Right renal pelvis (tissue), 4 donors: Measurements from ENCODE around the gene SMAD3. TPM values are rescaled to one million over a fixed set of nuclear protein-coding genes. Genes with fewer than 3 reads are reported as not detected.

ENCODE experiments used
- DNase-seq, 4 donors: peaks; one replicate each; pipeline ENCODE4 v3.0.0-alpha.2; 2013; ENCODE audit warnings: low read depth in 4 of 4, low spot score in 3 of 4, missing footprints in 1 of 4
- polyA plus RNA-seq, 4 donors: library from polyadenylated mRNA; unstranded; fragments of 120-200 nt; gene quantifications; one replicate each; pipeline ENCODE4 v1.2.1, GENCODE V29; 2013; ENCODE audit not compliant: insufficient read length in 4 of 4

SMAD3 gene
- polyA plus RNA-seq, 4 donors, result 47.5 to 53.1 (median 50.2) TPM

DNA sequence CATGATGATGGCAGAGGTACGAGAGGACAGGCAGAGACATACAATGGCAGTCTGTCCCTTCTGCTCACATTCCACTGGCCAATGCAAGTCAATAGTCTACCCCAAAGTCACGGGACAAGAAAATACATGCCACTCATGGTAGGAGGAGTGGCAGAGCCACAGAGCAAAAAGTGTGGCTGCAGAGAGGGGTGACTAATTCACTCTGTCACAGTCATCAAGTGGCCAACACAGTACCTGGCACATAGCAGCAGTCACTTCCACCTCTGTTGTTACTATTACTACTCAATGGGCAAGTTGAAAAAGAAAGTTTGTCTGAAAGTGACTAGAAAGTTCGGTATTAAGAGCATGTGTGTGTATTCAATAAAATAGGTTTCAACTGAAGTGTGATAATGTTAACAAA, 91.4 kb downstream of the SMAD3 start:
- no peak for DNase-seq

- DNase-seq, result no peak
These were observed 92.3 kb downstream of the SMAD3 start for GRCh38 chr15:67157521-67158252.

GRCh38 chr15:67158367-67158766, 93.0 kb downstream of the SMAD3 start:
- DNase-seq, result no peak

DNA sequence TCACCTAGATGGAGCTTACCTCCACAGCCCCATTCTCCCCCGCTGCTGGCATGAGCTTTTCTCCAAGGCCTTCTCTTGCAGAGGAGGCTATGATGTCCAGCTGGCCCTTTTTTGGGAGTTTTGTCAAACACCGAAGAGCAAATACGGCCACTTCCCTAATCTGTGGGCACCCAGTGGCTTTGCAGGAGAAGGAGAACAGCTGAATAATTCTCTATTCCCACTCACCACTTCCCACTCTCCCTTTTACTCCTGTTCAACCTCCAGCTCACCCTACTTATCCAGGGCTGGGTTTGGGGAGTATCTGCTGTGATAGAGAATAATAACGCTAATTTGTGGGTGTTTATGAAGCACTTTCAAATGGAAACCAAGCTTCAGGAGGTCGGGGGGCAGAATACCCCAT, 96.0 kb downstream of the SMAD3 start:
- DNase-seq, result no peak

DNA sequence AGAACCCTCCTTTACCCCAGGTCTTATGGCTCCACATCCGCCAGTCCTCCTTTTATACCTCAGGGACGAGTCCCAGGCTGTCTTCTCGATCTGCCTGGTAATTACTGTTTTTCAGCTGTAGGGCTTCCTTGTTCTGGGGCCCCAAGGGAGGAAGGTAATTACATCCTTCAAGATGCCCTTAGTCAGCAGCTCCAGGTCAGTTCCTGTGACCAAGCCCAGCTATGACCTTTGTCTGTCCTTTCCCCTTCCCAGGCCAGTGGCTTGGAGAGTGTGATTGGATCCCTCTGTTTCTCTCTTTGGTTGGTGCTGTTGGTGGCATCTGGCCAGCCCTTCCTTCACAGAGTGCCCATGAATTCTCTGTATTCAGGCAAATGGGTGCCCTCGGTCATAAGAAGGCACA, 96.5 kb downstream of the SMAD3 start:
- DNase-seq, result no peak

- no peak for DNase-seq
These were observed 97.8 kb downstream of the SMAD3 start for GRCh38 chr15:67163180-67163579.

GRCh38 chr15:67164401-67164791, 99.0 kb downstream of the SMAD3 start:
- no peak for DNase-seq

DNA sequence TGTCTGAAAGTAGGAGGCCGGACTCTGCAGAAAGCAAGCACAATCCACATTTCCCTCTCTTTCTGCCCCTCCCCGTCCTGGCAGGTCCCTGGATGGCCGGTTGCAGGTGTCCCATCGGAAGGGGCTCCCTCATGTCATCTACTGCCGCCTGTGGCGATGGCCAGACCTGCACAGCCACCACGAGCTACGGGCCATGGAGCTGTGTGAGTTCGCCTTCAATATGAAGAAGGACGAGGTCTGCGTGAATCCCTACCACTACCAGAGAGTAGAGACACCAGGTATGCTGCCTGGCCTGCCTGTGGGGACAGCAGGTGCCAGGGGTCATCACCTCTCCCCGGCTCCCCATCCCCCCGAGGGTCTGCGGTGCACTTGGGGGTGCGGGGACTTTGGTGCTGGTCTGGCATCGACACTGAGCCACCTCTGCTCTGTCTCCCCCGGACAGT, 99.4 kb downstream of the SMAD3 start:
- DNase-seq, result no peak

- DNase-seq, result no peak
These were observed 100.2 kb downstream of the SMAD3 start for GRCh38 chr15:67165254-67166253.

GRCh38 chr15:67166280-67167009, 101.0 kb downstream of the SMAD3 start:
- no peak for DNase-seq

GRCh38 chr15:67167091-67167490, 101.7 kb downstream of the SMAD3 start:
- DNase-seq, result no peak

DNA sequence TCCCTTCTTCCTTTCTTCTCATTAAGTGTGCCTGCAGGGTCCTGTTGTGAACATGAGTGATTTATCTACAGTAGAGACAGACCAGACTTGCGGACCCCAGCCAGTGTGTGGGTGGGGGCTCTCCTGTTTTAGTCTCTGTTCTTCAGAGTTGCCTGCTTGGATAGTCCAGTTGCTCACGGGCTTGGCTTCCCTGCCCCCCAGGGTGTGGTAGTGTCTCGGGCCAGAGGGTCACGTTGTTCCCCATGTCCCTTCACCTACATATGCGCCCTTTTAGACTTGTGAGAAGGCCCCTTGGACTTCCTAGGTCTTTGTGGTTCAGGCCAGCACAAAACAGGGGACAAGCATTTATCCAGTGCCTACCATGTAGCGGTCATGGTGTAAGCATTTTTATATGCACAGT, 103.3 kb downstream of the SMAD3 start:
- no peak for DNase-seq

DNA sequence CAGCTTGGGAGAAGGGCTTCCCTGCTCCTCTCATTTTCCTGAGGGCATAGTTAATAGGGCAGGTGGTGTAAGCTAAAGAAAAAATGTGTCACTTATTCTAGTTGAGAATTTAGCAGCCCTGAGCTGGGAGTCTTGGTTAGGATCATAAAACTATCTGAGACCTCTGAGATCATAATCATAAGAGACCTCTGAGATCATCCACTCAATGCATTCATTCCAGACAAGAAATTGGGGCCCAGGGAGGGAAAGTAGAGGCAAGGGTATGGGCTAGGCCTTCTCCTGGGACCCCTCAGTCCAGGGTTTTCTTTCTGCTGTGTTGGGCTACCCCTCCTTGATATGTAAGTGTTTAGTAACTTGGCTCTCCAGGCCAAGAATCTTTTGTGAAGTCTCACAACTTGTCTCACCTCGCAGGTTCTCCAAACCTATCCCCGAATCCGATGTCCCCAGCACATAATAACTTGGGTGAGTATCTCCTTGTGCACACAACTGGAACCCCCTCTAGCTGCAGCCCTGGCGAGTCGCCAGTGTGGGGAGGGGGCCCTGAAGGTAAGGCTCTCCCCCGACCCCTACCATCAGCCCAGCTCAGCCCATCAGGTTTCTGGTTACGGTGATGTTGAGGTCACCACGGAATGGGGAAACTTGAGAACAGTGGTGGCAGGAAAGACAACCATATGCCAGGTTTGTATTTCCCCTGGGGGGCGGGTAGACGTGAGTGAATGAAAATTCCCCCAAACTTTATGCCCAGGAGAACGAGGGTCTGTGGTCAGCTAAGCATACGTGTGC, 104.9 kb downstream of the SMAD3 start:
- DNase-seq, result no peak

DNA sequence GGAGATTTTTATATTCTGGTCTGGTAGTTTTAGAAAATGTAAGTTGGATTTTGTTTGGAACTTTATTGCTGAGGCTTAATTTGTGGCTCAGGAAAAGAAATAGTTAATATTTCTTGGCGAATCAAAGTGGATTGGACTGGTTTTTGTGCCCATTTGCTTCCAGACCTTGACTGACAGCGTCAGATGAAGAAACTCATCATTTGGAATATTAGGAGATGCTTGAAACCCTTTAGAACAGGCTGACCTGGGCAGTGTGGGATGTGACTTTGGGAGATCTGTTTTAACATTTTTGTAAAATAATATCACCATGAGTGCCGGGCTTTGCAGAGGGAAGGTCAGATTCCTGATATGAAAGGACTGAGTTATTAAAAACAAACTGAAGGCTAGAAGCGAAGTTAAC, 106.1 kb downstream of the SMAD3 start:
- DNase-seq, result no peak

GRCh38 chr15:67172172-67172571, 106.8 kb downstream of the SMAD3 start:
- no peak for DNase-seq

DNA sequence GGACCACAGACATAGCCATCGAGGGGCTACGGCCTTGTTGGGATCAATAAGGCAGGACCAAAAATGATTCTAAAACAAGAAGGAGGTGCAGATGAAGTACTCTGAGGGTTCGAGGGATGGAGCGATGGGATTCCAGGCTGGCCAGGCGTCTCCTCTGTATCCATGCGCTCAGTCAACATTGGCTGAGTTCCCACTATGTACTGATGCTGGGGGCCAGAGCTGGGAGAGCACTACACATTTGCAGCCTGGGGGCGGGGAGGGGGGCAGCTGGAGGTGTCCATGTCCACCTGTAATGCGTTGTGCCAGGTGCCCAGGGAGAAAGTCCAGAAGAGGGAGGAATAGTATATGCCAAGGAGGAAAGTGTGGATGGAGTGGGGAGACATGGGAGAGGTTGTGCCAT, 107.6 kb downstream of the SMAD3 start:
- DNase-seq, result no peak

- no peak for DNase-seq
These were observed 108.4 kb downstream of the SMAD3 start for GRCh38 chr15:67173786-67174185.

GRCh38 chr15:67174446-67174845, 109.0 kb downstream of the SMAD3 start:
- no peak for DNase-seq

DNA sequence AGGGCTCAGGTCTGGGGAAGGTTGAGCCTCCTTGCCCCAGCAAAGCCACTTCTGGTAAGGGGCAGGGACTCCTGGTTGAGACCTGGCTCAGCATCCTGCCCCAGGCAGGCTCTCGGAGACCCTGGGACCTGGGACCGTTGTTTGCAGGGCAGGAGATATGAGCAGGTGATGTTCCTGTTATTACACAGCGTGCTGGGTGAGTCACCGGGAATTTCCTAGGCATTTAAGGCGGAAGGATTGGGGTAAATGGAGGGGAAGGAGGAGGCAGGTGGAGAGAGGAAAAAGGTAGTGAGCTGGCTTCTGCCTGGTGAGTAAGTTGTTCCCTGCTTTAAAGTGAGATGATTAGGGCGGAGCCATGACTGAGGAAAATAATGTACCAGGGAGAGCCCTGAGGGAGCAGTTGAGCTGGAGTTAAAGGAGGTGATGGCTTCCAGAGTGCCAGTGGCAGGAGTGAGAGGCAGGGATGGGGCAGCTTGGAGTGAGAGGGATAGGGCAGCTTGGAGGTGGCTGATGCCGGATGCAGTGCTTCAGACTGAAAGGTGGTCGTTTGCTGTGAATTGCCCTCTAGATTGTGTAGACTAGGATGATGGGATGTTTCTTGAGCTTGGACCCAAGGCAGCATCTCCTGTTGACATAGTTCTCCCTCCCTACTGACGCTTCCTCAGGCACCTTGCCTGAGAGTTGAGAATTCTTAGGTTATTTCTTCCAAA, 109.6 kb downstream of the SMAD3 start:
- no peak for DNase-seq

DNA sequence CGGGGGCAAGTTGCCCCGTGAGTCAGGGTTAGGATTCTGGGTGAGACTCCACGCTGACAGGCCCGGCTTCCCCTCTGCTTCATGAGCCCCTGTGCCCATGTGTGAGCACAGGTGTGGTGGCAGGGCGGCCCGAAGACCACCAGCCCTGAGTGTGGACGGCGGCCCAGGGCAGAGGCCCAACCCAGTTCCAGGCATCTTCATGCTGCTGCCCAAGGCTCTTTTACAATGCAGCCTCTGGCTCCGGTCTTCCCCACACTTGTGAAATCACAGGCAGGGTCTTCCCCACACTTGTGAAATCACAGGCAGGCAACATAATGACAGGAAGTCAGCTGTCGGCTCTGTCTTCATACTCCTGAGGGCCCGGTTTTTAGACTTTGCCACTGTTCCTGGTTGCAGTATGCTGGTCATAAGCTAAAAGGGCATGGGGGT, 110.3 kb downstream of the SMAD3 start:
- no peak for DNase-seq
